Liver (tissue), 9 donors: ENCODE measurements around the gene VDAC1. TPM values are rescaled to one million over a fixed set of nuclear protein-coding genes. Genes with fewer than 3 reads are reported as not detected.
A peak's percentile ranks its signal among the peaks of the same experiment; 100 is the strongest.

Experiments used
- DNase-seq: peaks from one replicate; pipeline ENCODE4 v3.0.0-alpha.2; 2017; ENCODE audit warnings: low spot score
- H3K27ac ChIP-seq, 2 donors: one replicate each; pipeline ENCODE4 v1.7.0; 2013; ENCODE audit warnings: inconsistent platforms in 2 of 2, low read length in 2 of 2, control low read depth in 1 of 2, low read depth in 1 of 2, mild to moderate bottlenecking in 1 of 2
- H3K27me3 ChIP-seq, 4 donors: one replicate each; pipeline versions ENCODE4 v1.6.1 to v1.7.0; 2013; ENCODE audit warnings: low read length in 3 of 4, inconsistent platforms in 1 of 4, mild to moderate bottlenecking in 1 of 4, moderate library complexity in 1 of 4; ENCODE audit not compliant: control insufficient read depth in 4 of 4, insufficient read depth in 4 of 4
- H3K36me3 ChIP-seq, 4 donors: one replicate each; pipeline versions ENCODE4 v1.6.1 to v1.7.0; 2013; ENCODE audit warnings: low read length in 3 of 4, mild to moderate bottlenecking in 3 of 4, low read depth in 1 of 4, moderate library complexity in 1 of 4; ENCODE audit not compliant: control insufficient read depth in 4 of 4, insufficient read depth in 3 of 4
- H3K4me1 ChIP-seq, 4 donors: one replicate each; pipeline versions ENCODE4 v1.6.1 to v1.7.0; 2013; ENCODE audit warnings: low read length in 3 of 4, mild to moderate bottlenecking in 3 of 4, moderate library complexity in 1 of 4; ENCODE audit not compliant: control insufficient read depth in 4 of 4, insufficient read depth in 4 of 4
- H3K4me3 ChIP-seq, 3 donors: one replicate each; pipeline versions ENCODE4 v1.6.1 to v1.7.0; 2013; ENCODE audit warnings: low read length in 3 of 3, control low read depth in 1 of 3, low read depth in 1 of 3, mild to moderate bottlenecking in 1 of 3
- H3K9ac ChIP-seq, 2 donors: one replicate each; pipeline ENCODE4 v1.7.0; 2013; ENCODE audit warnings: low read length in 2 of 2, mild to moderate bottlenecking in 2 of 2, moderate library complexity in 2 of 2, control low read depth in 1 of 2, low read depth in 1 of 2
- H3K9me3 ChIP-seq, 4 donors: one replicate each; pipeline versions ENCODE4 v1.6.1 to v1.7.0; 2013; ENCODE audit warnings: low read length in 3 of 4; ENCODE audit not compliant: control insufficient read depth in 4 of 4
- EGR1 ChIP-seq, 2 donors: IDR thresholded peaks; 2 replicates each; pipeline ENCODE4 v1.6.1; 2016 to 2018; ENCODE audit warnings: antibody characterized with exemption in 2 of 2, low read depth in 2 of 2
- FOXA1 ChIP-seq: IDR thresholded peaks from 2 replicates; pipeline ENCODE4 v1.6.1; 2016; ENCODE audit warnings: antibody characterized with exemption
- FOXA2 ChIP-seq: IDR thresholded peaks from 2 replicates; pipeline ENCODE4 v1.6.1; 2016; ENCODE audit warnings: antibody characterized with exemption
- HNF4A ChIP-seq, 2 donors: conservative IDR thresholded peaks; 2 replicates each; pipeline ENCODE4 v1.6.1; 2016; ENCODE audit warnings: antibody characterized with exemption in 2 of 2, mild to moderate bottlenecking in 2 of 2
- HNF4G ChIP-seq: IDR thresholded peaks from 2 replicates; pipeline ENCODE4 v1.6.1; 2016; ENCODE audit warnings: antibody characterized with exemption
- JUND ChIP-seq, 2 donors: IDR thresholded peaks; 2 replicates each; pipeline ENCODE4 v1.6.1; 2016; ENCODE audit warnings: antibody characterized with exemption in 2 of 2
- NR2F2 ChIP-seq: IDR thresholded peaks from 2 replicates; pipeline ENCODE4 v1.6.1; 2016; ENCODE audit warnings: antibody characterized with exemption
- RAD21 ChIP-seq, 2 donors: IDR thresholded peaks; 2 replicates each; pipeline ENCODE4 v1.6.1; 2016; ENCODE audit warnings: antibody characterized with exemption in 2 of 2, mild to moderate bottlenecking in 2 of 2
- RXRA ChIP-seq, 2 donors: IDR thresholded peaks; 2 replicates each; pipeline ENCODE4 v1.6.1; 2017 to 2018; ENCODE audit warnings: antibody characterized with exemption in 2 of 2, mild to moderate bottlenecking in 1 of 2
- SP1 ChIP-seq: IDR thresholded peaks from 2 replicates; pipeline ENCODE4 v1.6.1; 2018; ENCODE audit warnings: antibody characterized with exemption, mild to moderate bottlenecking
- TAF1 ChIP-seq: conservative IDR thresholded peaks from 2 replicates; pipeline ENCODE4 v1.6.1; 2016; ENCODE audit warnings: antibody characterized with exemption, mild to moderate bottlenecking
- YY1 ChIP-seq: IDR thresholded peaks from 2 replicates; pipeline ENCODE4 v1.6.1; 2016; ENCODE audit warnings: antibody characterized with exemption, mild to moderate bottlenecking
- WGBS: extraction: QIAGEN DNeasy Blood & Tissue Kit; methylation state at CpG from one replicate; pipeline ENCODE4 v1.1.7; 2013; 5-methylcytosine and 5-hydroxymethylcytosine counted together
- polyA plus RNA-seq, 2 donors: library from polyadenylated mRNA; stranded (reverse) in 1 of 2; unstranded in 1 of 2; fragments of 200-250 nt in 1 of 2; fragments of >200 nt in 1 of 2; fragmentation: Nextera tagmentation in 1 of 2; extraction: Ambion mirVana in 1 of 2; gene quantifications; one replicate each; pipeline versions ENCODE4 v1.2.1 to v1.2.3, GENCODE V29; 2013 to 2015
- total RNA-seq, 2 donors: library from RNA; depleted of rRNA; stranded (reverse); fragments of >200 nt; gene quantifications; one replicate each; pipeline ENCODE4 v1.2.3, GENCODE V29; 2014
- TF ChIP-seq, protein P1 (sequence below): IDR thresholded peaks from 2 replicates; pipeline ENCODE4 v1.6.1; 2016; ENCODE audit warnings: antibody characterized with exemption
- TF ChIP-seq, protein P2 (sequence below): IDR thresholded peaks from 2 replicates; pipeline ENCODE4 v1.6.1; 2016; ENCODE audit warnings: antibody characterized with exemption
- TF ChIP-seq, protein P3 (sequence below): fragments of 150-350 bp; IDR thresholded peaks from 2 replicates; pipeline ENCODE4 v1.5.1; 2017; ENCODE audit warnings: improper control_type of control experiment, low read depth, low read length; ENCODE audit not compliant: missing input control
- TF ChIP-seq, protein P4 (sequence below): IDR thresholded peaks from 2 replicates; pipeline ENCODE4 v1.6.1; 2016; ENCODE audit warnings: antibody characterized with exemption, mild to moderate bottlenecking
- TF ChIP-seq, protein P5 (sequence below): IDR thresholded peaks from 2 replicates; pipeline ENCODE4 v1.6.1; 2016; ENCODE audit warnings: antibody characterized with exemption
- donor health status: healthy.
- donor health status: healthy.
- donor health status: healthy.
- donor health status: healthy.
- donor health status: healthy.

VDAC1 gene
- total and polyA plus RNA-seq, 4 donors: 85.4 to 139 (median 121) TPM

DNA sequence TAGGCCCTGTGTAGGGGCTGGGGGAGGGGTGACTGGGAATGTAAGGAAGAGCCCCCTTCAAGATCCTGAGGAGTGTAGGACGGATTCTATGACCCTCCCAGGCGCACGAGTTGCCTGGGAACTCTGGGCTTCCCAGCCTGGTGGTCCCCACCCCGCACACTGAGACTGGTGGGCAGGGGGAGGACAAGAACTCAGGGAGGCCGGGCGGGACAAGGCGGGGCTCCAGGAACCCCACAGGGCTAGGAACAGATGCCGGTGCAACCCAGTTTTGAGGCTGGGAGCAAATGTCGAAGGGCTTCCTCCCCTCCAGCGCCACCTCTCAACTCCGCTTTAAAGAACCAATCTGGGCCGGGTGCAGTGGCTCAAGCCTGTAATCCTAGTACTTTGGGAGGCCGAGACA, 1.3 kb upstream of the VDAC1 start:
- H3K4me1 ChIP-seq: peaks cover 13 to 31% (median 20%) of the 10 kb centered on the region in 4 donors
- H3K9me3 ChIP-seq: no peaks in the 10 kb centered on the region
- H3K4me3 ChIP-seq: no peak overlapping the region
- peak overlapping the region in 1 of 2 donors; percentile 98 for H3K27ac ChIP-seq
- DNase-seq: no peak
- no peaks in the 10 kb centered on the region for H3K27me3 ChIP-seq
- WGBS: 94% methylated on average over 13 of the region's 13 CpGs
- H3K36me3 ChIP-seq: peaks cover 0 to 2% (median 0%) of the 10 kb centered on the region in 4 donors
- TF ChIP-seq JUND (IDR thresholded peaks at IDR 0.05) (no peak), TAF1 (no peak), EGR1 (IDR thresholded peaks at IDR 0.05; ENCODE audit: low read depth in 2 of 2) (no peak), RXRA (IDR thresholded peaks at IDR 0.05) (no peak), FOXA1 (no peak), HNF4G (no peak), FOXA2 (no peak), YY1 (no peak), SP1 (no peak), RAD21 (IDR thresholded peaks at IDR 0.05) (no peak), NR2F2 (no peak), HNF4A (conservative IDR thresholded peaks at IDR 0.05) (no peak)
- TF ChIP-seq, protein P1, sequence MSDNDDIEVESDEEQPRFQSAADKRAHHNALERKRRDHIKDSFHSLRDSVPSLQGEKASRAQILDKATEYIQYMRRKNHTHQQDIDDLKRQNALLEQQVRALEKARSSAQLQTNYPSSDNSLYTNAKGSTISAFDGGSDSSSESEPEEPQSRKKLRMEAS: no peak
- TF ChIP-seq, protein P2, sequence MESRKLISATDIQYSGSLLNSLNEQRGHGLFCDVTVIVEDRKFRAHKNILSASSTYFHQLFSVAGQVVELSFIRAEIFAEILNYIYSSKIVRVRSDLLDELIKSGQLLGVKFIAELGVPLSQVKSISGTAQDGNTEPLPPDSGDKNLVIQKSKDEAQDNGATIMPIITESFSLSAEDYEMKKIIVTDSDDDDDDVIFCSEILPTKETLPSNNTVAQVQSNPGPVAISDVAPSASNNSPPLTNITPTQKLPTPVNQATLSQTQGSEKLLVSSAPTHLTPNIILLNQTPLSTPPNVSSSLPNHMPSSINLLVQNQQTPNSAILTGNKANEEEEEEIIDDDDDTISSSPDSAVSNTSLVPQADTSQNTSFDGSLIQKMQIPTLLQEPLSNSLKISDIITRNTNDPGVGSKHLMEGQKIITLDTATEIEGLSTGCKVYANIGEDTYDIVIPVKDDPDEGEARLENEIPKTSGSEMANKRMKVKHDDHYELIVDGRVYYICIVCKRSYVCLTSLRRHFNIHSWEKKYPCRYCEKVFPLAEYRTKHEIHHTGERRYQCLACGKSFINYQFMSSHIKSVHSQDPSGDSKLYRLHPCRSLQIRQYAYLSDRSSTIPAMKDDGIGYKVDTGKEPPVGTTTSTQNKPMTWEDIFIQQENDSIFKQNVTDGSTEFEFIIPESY: no peak
- TF ChIP-seq, protein P3, sequence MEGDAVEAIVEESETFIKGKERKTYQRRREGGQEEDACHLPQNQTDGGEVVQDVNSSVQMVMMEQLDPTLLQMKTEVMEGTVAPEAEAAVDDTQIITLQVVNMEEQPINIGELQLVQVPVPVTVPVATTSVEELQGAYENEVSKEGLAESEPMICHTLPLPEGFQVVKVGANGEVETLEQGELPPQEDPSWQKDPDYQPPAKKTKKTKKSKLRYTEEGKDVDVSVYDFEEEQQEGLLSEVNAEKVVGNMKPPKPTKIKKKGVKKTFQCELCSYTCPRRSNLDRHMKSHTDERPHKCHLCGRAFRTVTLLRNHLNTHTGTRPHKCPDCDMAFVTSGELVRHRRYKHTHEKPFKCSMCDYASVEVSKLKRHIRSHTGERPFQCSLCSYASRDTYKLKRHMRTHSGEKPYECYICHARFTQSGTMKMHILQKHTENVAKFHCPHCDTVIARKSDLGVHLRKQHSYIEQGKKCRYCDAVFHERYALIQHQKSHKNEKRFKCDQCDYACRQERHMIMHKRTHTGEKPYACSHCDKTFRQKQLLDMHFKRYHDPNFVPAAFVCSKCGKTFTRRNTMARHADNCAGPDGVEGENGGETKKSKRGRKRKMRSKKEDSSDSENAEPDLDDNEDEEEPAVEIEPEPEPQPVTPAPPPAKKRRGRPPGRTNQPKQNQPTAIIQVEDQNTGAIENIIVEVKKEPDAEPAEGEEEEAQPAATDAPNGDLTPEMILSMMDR: no peak
- TF ChIP-seq, protein P4, sequence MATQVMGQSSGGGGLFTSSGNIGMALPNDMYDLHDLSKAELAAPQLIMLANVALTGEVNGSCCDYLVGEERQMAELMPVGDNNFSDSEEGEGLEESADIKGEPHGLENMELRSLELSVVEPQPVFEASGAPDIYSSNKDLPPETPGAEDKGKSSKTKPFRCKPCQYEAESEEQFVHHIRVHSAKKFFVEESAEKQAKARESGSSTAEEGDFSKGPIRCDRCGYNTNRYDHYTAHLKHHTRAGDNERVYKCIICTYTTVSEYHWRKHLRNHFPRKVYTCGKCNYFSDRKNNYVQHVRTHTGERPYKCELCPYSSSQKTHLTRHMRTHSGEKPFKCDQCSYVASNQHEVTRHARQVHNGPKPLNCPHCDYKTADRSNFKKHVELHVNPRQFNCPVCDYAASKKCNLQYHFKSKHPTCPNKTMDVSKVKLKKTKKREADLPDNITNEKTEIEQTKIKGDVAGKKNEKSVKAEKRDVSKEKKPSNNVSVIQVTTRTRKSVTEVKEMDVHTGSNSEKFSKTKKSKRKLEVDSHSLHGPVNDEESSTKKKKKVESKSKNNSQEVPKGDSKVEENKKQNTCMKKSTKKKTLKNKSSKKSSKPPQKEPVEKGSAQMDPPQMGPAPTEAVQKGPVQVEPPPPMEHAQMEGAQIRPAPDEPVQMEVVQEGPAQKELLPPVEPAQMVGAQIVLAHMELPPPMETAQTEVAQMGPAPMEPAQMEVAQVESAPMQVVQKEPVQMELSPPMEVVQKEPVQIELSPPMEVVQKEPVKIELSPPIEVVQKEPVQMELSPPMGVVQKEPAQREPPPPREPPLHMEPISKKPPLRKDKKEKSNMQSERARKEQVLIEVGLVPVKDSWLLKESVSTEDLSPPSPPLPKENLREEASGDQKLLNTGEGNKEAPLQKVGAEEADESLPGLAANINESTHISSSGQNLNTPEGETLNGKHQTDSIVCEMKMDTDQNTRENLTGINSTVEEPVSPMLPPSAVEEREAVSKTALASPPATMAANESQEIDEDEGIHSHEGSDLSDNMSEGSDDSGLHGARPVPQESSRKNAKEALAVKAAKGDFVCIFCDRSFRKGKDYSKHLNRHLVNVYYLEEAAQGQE: no peak
- TF ChIP-seq, protein P5, sequence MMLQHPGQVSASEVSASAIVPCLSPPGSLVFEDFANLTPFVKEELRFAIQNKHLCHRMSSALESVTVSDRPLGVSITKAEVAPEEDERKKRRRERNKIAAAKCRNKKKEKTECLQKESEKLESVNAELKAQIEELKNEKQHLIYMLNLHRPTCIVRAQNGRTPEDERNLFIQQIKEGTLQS: no peak
- H3K9ac ChIP-seq: no peak overlapping the region
